Fibroblast of lung (primary cell): ENCODE results near the gene SDK2. TPM values are rescaled to one million over a fixed set of nuclear protein-coding genes. Genes with fewer than 3 reads are reported as not detected.
A peak's percentile ranks its signal among the peaks of the same experiment; 100 is the strongest.

ENCODE experiments used
- DNase-seq, 2 donors: peaks; one replicate each; pipeline versions ENCODE4 v3.0.0 to v3.0.0-alpha.2; 2010; ENCODE audit warnings: low read depth in 2 of 2
- H2AFZ ChIP-seq: 2 replicates; pipeline ENCODE4 v1.5.1; 2012; ENCODE audit warnings: low read length, control low read depth, inconsistent platforms
- H3K27ac ChIP-seq: 2 replicates; pipeline ENCODE4 v1.5.1; 2011; ENCODE audit warnings: low read length, control low read depth; ENCODE audit not compliant: insufficient read depth
- H3K27me3 ChIP-seq: 2 replicates; pipeline ENCODE4 v1.5.1; 2011; ENCODE audit warnings: mild to moderate bottlenecking, low read length; ENCODE audit not compliant: control insufficient read depth, insufficient read depth
- H3K36me3 ChIP-seq: 2 replicates; pipeline ENCODE4 v1.5.1; 2011; ENCODE audit warnings: low read length; ENCODE audit not compliant: control insufficient read depth, insufficient read depth
- H3K4me1 ChIP-seq: 2 replicates; pipeline ENCODE4 v1.5.1; 2011; ENCODE audit warnings: low read length; ENCODE audit not compliant: control insufficient read depth, insufficient read depth; ENCODE audit errors: extremely low read depth
- H3K4me2 ChIP-seq: 2 replicates; pipeline ENCODE4 v1.5.1; 2011; ENCODE audit warnings: low read length, control low read depth; ENCODE audit not compliant: insufficient read depth; ENCODE audit errors: extremely low read depth
- H3K4me3 ChIP-seq, 4 experiments: fragments of 200-600 bp in 1 of 4; sonication (generic) in 1 of 4; replicated peaks in 1 of 4; 2 replicates each; pipeline ENCODE4 v1.5.1; 2011 to 2016; ENCODE audit warnings: low read length in 4 of 4, low read depth in 3 of 4, mild to moderate bottlenecking in 3 of 4, control low read depth in 2 of 4, inconsistent platforms in 1 of 4, mixed read lengths in 1 of 4; ENCODE audit not compliant: insufficient read depth in 1 of 4; ENCODE audit errors: control extremely low read depth in 1 of 4
- H3K79me2 ChIP-seq: 2 replicates; pipeline ENCODE4 v1.5.1; 2012; ENCODE audit warnings: mild to moderate bottlenecking, low read length, inconsistent platforms; ENCODE audit not compliant: control insufficient read depth, insufficient read depth
- H3K9ac ChIP-seq: 2 replicates; pipeline ENCODE4 v1.5.1; 2011; ENCODE audit warnings: mild to moderate bottlenecking, low read length, control low read depth; ENCODE audit not compliant: insufficient read depth
- H3K9me3 ChIP-seq: 2 replicates; pipeline ENCODE4 v1.5.1; 2012; ENCODE audit warnings: low read depth, low read length; ENCODE audit not compliant: control insufficient read depth, insufficient read depth
- H4K20me1 ChIP-seq: 2 replicates; pipeline ENCODE4 v1.5.1; 2011; ENCODE audit warnings: low read length; ENCODE audit not compliant: control insufficient read depth, insufficient read depth; ENCODE audit errors: extremely low read depth
- EZH2 ChIP-seq: IDR thresholded peaks from 2 replicates; pipeline ENCODE4 v1.5.1; 2012; ENCODE audit warnings: low read length, control low read depth, mild to moderate bottlenecking; ENCODE audit errors: missing control alignments
- polyA plus RNA-seq, 2 donors: library from polyadenylated mRNA; depleted of rRNA in 1 of 2; stranded (reverse) in 1 of 2; unstranded in 1 of 2; fragments of >200 nt; gene quantifications; 2 replicates each; pipeline ENCODE4 v1.2.1, GENCODE V29; 2011 to 2012; ENCODE audit warnings: missing spikeins in 1 of 2
- total RNA-seq: library from RNA; depleted of rRNA; stranded (reverse); fragments of >200 nt; gene quantifications from 2 replicates; pipeline ENCODE4 v1.2.1, GENCODE V29; 2014
- TF ChIP-seq, protein P1 (sequence below), 2 donors: IDR thresholded peaks in 1 of 2; conservative IDR thresholded peaks in 1 of 2; 1 replicate in 1 of 2; 2 replicates in 1 of 2; pipeline ENCODE4 v1.5.1; 2011 to 2012; ENCODE audit warnings: low read length in 2 of 2, control low read depth in 1 of 2, inconsistent platforms in 1 of 2, low read depth in 1 of 2, mild to moderate bottlenecking in 1 of 2

The SDK2 gene
- total and polyA plus RNA-seq, 2 donors (not counting 1 experiment from before 2014, with no cell fraction given) = under 0.01 to 0.01 TPM

DNA sequence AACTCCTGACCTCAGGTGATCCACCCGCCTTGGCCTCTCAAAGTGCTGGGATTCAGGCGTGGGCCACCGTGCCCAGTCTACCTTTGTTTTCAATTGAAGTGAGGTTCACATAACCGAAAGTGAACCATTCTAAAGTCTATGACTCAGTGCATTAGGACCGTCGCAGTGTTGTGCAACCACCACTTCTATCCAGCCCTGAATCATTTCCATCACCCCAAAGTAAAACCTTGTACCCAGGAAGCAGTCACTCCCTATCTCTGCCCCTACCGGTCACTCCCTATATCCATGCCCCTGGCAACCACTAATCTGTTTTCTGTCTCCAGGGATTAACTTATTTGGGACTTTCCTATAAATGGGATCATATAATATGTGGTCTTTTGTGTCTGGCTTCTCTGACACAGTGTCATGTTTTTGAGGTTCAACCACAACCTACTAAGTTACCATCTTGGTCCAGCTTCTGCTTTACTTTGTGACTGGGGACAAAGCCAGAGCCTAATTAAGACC is 304.1 kb downstream of the SDK2 start:
- peak; percentile 91 to 94 for DNase-seq
- H2AFZ ChIP-seq = peak overlapping the region; percentile 40
- H3K79me2 ChIP-seq = no peaks in the 10 kb centered on the region
- peak overlapping the region; percentile 85 for H3K27ac ChIP-seq
- no peaks in the 10 kb centered on the region for H4K20me1 ChIP-seq
- H3K4me2 ChIP-seq = peak overlapping the region; percentile 15
- TF ChIP-seq, protein P1, sequence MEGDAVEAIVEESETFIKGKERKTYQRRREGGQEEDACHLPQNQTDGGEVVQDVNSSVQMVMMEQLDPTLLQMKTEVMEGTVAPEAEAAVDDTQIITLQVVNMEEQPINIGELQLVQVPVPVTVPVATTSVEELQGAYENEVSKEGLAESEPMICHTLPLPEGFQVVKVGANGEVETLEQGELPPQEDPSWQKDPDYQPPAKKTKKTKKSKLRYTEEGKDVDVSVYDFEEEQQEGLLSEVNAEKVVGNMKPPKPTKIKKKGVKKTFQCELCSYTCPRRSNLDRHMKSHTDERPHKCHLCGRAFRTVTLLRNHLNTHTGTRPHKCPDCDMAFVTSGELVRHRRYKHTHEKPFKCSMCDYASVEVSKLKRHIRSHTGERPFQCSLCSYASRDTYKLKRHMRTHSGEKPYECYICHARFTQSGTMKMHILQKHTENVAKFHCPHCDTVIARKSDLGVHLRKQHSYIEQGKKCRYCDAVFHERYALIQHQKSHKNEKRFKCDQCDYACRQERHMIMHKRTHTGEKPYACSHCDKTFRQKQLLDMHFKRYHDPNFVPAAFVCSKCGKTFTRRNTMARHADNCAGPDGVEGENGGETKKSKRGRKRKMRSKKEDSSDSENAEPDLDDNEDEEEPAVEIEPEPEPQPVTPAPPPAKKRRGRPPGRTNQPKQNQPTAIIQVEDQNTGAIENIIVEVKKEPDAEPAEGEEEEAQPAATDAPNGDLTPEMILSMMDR (conservative IDR thresholded peaks at IDR 0.05 in 1 of 2, IDR thresholded peaks at IDR 0.05 in 1 of 2; ENCODE audit: low read depth in 1 of 2, low read length in 2 of 2) = peak; percentile 46 to 60
- no peak for TF ChIP-seq EZH2
- H3K36me3 ChIP-seq = no peaks in the 10 kb centered on the region
- no peaks in the 10 kb centered on the region for H3K27me3 ChIP-seq
- H3K4me3 ChIP-seq = no peak overlapping the region
- H3K4me1 ChIP-seq = peaks cover 37% of the 10 kb centered on the region
- no peak overlapping the region for H3K9ac ChIP-seq
- H3K9me3 ChIP-seq = no peaks in the 10 kb centered on the region

DNA sequence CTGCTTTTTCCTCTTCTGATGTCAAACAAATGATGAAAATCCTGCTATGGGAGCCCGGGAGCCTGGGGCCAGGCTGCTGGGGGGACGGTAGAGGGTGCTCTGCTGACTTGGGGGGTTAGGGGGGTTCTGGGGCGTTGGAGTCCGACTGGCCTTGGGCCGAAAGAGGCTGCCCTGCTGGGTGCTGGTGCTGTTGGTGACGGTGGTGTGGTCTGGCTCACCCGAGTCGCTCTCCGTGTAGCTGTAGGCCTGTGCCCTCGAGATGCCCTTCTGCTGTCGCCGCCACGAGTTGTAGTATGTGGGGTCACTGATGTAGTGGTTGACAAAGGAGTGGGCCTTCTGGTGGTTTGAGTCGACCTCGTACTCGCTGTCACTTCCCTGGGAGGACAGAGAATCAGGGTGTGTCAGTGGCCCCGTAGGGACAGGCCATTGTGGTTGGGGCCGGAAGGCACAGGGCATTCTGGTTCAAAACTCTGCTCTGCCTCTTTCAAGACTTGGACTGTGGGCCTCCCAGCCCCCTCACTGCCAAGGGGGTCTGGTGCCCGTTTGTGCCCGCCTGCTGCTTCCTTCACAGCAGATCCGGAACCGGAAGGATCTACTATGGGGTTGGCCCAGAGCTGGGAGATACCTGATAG is 305.6 kb downstream of the SDK2 start:
- H2AFZ ChIP-seq = peak overlapping the region; percentile 77
- peak overlapping the region; percentile 63 for H3K4me2 ChIP-seq
- H3K27me3 ChIP-seq = no peaks in the 10 kb centered on the region
- H3K4me1 ChIP-seq = peaks cover 28% of the 10 kb centered on the region
- peak overlapping the region; percentile 66 for H3K27ac ChIP-seq
- DNase-seq = no peak
- no peaks in the 10 kb centered on the region for H3K36me3 ChIP-seq
- H3K79me2 ChIP-seq = no peaks in the 10 kb centered on the region
- H3K9ac ChIP-seq = no peak overlapping the region
- no peaks in the 10 kb centered on the region for H4K20me1 ChIP-seq
- no peaks in the 10 kb centered on the region for H3K9me3 ChIP-seq
- H3K4me3 ChIP-seq = peak overlapping the region in 1 of 4 experiments; percentile 40
- TF ChIP-seq EZH2 = no peak
- TF ChIP-seq, protein P1 (conservative IDR thresholded peaks at IDR 0.05 in 1 of 2, IDR thresholded peaks at IDR 0.05 in 1 of 2; ENCODE audit: low read depth in 1 of 2, low read length in 2 of 2) = no peak

DNA sequence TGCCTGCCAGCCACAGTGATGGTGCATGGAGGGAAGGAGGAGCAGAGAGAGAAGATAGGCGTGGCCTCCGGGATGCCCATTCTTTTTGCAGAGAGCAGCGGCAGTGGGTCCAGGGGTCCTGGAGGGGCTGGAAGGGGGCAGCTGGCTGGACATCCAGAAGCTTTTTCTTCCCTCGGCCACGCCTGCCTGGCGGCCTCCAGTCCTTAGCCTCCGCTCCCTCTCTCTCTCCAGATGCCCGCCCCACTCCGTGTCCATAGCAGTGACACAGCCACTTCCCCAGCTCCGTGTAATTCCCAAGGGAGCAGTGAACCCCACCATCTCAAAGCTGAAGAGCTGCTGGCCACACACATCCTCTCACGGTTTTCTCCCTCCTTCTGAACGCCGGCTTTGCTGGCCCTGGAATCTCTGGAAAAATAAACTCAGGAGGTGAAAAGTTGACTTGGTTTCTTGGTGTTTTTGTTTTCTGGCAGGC is 306.2 kb downstream of the SDK2 start:
- H3K9ac ChIP-seq = no peak overlapping the region
- TF ChIP-seq EZH2 = no peak
- TF ChIP-seq, protein P1 (conservative IDR thresholded peaks at IDR 0.05 in 1 of 2, IDR thresholded peaks at IDR 0.05 in 1 of 2; ENCODE audit: low read depth in 1 of 2, low read length in 2 of 2) = no peak
- H4K20me1 ChIP-seq = no peaks in the 10 kb centered on the region
- peak overlapping the region; percentile 77 for H2AFZ ChIP-seq
- no peaks in the 10 kb centered on the region for H3K27me3 ChIP-seq
- H3K4me1 ChIP-seq = peaks cover 23% of the 10 kb centered on the region
- no peaks in the 10 kb centered on the region for H3K36me3 ChIP-seq
- peak; percentile 39 to 81 for DNase-seq
- H3K27ac ChIP-seq = peak overlapping the region; percentile 66
- peak overlapping the region in 2 of 4 experiments; percentile 9 to 40 for H3K4me3 ChIP-seq
- no peaks in the 10 kb centered on the region for H3K9me3 ChIP-seq
- H3K79me2 ChIP-seq = no peaks in the 10 kb centered on the region
- H3K4me2 ChIP-seq = peak overlapping the region; percentile 63
